RWPE2 (cell line): ENCODE data around the gene TAPBP.

Source experiments
- ATAC-seq: fragments of 200-7000 bp; cut with Tn5 transposase; 3 replicates; pipeline ENCODE4 v1.9.1; 2021; ENCODE audit warnings: low read depth
- DNase-seq: peaks from one replicate; pipeline ENCODE4 v3.0.0-alpha.2; 2020; ENCODE audit warnings: low spot score
- H3K27ac ChIP-seq: fragments of 450-650 bp; 2 replicates; pipeline ENCODE4 v1.5.1; 2017; ENCODE audit warnings: mild to moderate bottlenecking; ENCODE audit not compliant: poor library complexity, severe bottlenecking
- H3K27me3 ChIP-seq: fragments of 250-450 bp; sonication (Bioruptor Pico); 2 replicates; pipeline ENCODE4 v1.5.1; 2021; ENCODE audit warnings: mild to moderate bottlenecking, moderate library complexity; ENCODE audit not compliant: insufficient read depth, poor library complexity, severe bottlenecking
- H3K36me3 ChIP-seq: fragments of 250-450 bp; sonication (Bioruptor Pico); 2 replicates; pipeline ENCODE4 v1.5.1; 2020; ENCODE audit warnings: low read depth, mild to moderate bottlenecking, moderate library complexity
- H3K4me1 ChIP-seq: fragments of 250-450 bp; sonication (Bioruptor Pico); 2 replicates; pipeline ENCODE4 v1.5.1; 2021; ENCODE audit warnings: mild to moderate bottlenecking, moderate library complexity; ENCODE audit not compliant: insufficient read depth, poor library complexity, severe bottlenecking
- H3K4me3 ChIP-seq: fragments of 250-450 bp; sonication (Bioruptor Pico); 2 replicates; pipeline ENCODE4 v1.5.1; 2021; ENCODE audit warnings: mild to moderate bottlenecking, moderate library complexity; ENCODE audit not compliant: severe bottlenecking
- H3K9me3 ChIP-seq: fragments of 250-450 bp; sonication (Bioruptor Pico); 2 replicates; pipeline ENCODE4 v1.5.1; 2021; ENCODE audit warnings: mild to moderate bottlenecking, moderate library complexity; ENCODE audit not compliant: severe bottlenecking
- TF ChIP-seq, protein P1 (sequence below): fragments of 450-650 bp; IDR thresholded peaks from one replicate; pipeline ENCODE4 v1.5.1; 2017; ENCODE audit warnings: mild to moderate bottlenecking, moderate library complexity; ENCODE audit not compliant: poor library complexity, severe bottlenecking

Gene TAPBP

DNA sequence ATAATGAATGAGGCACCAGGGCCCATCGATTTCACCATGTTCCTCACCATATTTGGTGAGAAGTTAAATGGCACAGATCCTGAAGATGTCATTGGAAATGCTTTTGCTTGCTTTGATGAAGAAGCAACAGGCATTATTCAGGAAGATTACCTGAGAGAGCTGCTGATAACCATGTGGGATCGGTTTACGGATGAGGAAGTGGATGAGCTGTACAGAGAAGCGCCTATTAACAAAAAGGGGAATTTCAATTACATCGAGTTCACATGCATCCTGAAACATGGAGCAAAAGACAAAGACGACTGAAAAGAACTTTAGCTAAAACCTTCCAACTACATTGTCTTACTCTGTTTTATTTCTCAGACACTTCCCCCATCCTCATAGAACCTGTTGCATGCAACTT is 25.3 kb upstream of the TAPBP start:
- no peaks in the 10 kb centered on the region for H3K9me3 ChIP-seq
- no peak for DNase-seq
- TF ChIP-seq, protein P1, sequence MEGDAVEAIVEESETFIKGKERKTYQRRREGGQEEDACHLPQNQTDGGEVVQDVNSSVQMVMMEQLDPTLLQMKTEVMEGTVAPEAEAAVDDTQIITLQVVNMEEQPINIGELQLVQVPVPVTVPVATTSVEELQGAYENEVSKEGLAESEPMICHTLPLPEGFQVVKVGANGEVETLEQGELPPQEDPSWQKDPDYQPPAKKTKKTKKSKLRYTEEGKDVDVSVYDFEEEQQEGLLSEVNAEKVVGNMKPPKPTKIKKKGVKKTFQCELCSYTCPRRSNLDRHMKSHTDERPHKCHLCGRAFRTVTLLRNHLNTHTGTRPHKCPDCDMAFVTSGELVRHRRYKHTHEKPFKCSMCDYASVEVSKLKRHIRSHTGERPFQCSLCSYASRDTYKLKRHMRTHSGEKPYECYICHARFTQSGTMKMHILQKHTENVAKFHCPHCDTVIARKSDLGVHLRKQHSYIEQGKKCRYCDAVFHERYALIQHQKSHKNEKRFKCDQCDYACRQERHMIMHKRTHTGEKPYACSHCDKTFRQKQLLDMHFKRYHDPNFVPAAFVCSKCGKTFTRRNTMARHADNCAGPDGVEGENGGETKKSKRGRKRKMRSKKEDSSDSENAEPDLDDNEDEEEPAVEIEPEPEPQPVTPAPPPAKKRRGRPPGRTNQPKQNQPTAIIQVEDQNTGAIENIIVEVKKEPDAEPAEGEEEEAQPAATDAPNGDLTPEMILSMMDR: no peak
- ATAC-seq: no peak
- H3K4me3 ChIP-seq: no peak overlapping the region
- H3K27ac ChIP-seq: no peak overlapping the region
- no peaks in the 10 kb centered on the region for H3K27me3 ChIP-seq
- no peaks in the 10 kb centered on the region for H3K4me1 ChIP-seq
- no peaks in the 10 kb centered on the region for H3K36me3 ChIP-seq

DNA sequence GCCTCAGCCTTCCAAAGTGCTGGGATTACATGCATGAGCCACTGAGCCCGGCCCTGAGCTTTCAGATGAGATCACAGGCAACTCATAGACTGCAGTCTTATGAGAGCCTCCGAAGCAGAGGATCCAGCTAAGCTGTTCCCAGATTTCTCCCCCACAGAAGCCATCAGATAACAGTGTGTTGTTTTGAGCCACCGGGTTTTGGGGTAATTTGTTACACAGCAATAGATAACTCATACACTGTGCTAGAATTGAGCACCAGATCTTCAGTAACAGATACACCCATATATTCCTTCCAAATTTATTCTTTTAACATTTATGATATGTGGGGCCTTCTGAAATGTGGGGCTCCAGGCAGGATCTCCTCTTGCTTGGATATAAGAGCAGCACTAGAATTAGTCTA is 22.6 kb upstream of the TAPBP start:
- TF ChIP-seq, protein P1: no peak
- no peak for ATAC-seq

DNA sequence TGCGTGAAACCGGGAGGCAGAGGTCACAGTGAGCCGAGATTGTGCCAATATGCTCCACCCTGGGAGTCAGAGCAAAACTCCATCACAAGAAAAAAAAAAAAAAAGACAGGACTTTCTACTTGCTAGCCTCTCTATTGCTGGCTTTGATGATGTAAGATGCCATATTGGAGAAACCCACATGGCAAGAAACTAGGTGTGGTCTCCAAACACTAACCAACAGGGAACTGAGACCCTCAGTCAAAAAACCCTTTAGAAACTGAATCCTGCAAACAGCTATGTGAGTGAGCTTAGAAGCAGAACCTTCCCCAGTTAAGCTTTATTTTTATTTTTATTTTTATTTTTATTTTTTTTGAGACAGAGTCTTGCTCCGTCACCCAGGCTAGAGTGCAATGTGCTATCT is 22.0 kb upstream of the TAPBP start:
- TF ChIP-seq, protein P1: no peak
- Histone ChIP-seq H3K9me3 (no peaks in the 10 kb centered on the region), H3K27me3 (no peaks in the 10 kb centered on the region), H3K27ac (no peak overlapping the region), H3K36me3 (no peaks in the 10 kb centered on the region), H3K4me1 (no peaks in the 10 kb centered on the region), H3K4me3 (no peak overlapping the region)
- DNase-seq: no peak
- no peak for ATAC-seq

More for the DNA sequence above, 22.6 kb upstream of the TAPBP start:
- no peaks in the 10 kb centered on the region for H3K27me3 ChIP-seq
- no peak overlapping the region for H3K27ac ChIP-seq
- H3K4me1 ChIP-seq: no peaks in the 10 kb centered on the region
- H3K9me3 ChIP-seq: no peaks in the 10 kb centered on the region
- H3K4me3 ChIP-seq: no peak overlapping the region
- H3K36me3 ChIP-seq: no peaks in the 10 kb centered on the region
- DNase-seq: no peak

DNA sequence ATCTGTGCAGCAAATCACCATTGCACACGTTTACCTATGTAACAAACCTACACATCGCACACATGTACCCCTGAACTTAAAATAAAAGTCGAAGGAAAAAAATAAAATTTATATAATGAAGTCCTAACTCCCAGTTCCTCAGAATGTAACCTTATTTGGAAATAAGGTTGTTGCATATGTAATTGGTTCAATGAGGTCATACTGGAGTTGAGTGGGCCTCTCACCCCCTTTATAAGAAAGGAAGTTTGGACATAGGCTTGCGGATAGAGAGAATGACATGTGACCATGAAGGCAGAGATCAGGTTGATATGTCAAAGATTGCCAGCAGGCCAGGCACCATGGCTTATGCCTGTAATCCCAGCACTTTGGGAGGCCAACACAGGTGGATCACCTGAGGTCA is 19.8 kb upstream of the TAPBP start:
- Histone ChIP-seq H3K27ac (no peak overlapping the region), H3K9me3 (no peaks in the 10 kb centered on the region), H3K27me3 (no peaks in the 10 kb centered on the region), H3K4me3 (no peak overlapping the region), H3K36me3 (no peaks in the 10 kb centered on the region), H3K4me1 (no peaks in the 10 kb centered on the region)
- DNase-seq: no peak
- TF ChIP-seq, protein P1: no peak
- no peak for ATAC-seq

DNA sequence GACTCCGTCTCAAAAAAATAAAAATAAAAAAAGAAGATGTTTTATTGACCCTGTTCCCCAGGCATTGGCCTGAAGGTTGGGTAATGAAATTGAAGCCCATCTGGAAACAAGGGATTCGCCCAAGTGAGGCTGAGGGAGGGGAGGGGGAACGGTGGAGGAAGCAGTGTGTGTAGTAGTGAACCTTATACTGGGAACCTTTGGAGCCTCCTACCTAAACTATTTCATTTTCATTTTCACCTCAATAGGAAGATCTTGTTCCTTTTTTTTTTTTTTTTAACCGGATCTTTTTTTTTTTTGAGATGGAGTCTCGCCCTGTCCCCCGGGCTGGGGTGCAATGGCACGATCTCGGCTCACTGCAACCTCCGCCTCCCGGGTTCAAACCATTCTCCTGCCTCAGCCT is 16.9 kb upstream of the TAPBP start:
- ATAC-seq (no peak), DNase-seq (no peak)
- H3K27me3 ChIP-seq: no peaks in the 10 kb centered on the region
- H3K36me3 ChIP-seq: no peaks in the 10 kb centered on the region
- no peaks in the 10 kb centered on the region for H3K4me1 ChIP-seq
- H3K27ac ChIP-seq: no peak overlapping the region
- TF ChIP-seq, protein P1: no peak
- no peak overlapping the region for H3K4me3 ChIP-seq
- no peaks in the 10 kb centered on the region for H3K9me3 ChIP-seq
